ENCODE data around the gene SMC6.

SMC6 gene

GRCh38 chr2:17644997-17645720 lies 108.5 kb downstream of the SMC6 start:
- DNase-seq = no peak

DNA sequence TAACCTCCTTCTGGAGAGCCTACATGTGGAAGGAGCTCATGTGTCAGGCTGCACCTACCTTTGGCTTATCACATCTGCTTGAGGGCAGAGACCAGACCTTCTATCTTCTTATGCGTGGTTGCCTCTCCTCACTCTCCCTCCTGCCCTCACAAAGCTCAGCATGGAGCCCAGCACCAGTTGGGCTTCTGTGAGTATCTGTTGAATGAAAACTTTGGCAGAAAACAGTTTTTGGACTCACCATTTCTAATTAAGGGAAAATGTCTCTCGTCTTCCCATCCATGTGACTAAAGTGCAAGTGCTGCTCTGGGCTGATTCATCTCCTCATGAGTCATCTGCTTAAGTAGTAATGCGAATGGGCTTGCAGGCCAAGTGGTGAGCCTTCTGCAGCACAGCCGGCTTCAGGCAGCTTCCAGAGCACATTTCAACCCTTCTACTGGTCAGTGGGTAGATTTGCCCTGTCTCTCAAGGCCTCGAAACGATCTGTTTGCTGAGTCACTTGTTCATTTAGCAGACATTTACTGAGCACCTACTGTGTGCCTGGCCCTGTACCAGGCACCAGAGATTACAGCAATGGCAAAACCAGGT lies 110.5 kb downstream of the SMC6 start:
- DNase-seq = no peak

- no peak for DNase-seq
Observed at GRCh38 chr2:17640406-17640805, 113.2 kb downstream of the SMC6 start.

GRCh38 chr2:17638196-17638743 lies 115.3 kb downstream of the SMC6 start:
- no peak for DNase-seq

DNA sequence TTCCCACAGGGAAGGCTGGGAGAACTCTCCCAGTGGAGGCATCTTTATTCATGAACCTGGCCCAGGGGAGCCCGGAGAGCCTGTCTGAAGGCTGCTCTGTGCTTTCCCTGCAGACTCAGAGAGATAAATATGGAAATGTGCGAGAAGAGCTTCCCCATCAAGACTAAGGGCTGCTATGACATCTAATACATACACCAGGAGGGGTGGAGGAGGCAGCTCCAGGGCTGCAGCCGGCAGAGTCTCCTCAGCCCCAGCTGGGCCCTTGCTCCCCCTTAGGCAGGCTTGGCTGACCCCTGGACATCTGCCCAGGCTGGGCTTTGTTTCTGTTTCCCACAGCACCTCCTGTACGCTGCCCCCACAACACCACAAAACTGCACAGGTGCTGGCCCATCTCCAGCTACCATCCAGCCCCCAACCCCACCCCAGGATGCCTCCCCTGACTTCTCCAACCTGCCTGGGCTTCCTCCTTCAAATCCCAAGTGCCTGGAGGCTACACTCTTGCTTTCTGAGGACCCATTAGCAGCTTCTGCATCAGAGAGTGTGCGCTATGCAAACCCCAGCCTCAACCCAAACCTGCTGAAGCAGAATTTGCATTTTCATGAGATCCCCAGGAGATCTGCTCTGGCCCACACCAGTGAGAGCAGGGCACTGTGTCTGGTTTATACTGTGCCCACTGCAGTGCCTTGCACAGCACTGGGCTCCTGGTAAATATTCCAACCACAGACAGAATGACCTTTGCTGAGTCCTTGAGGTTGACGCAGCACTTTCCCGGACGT lies 116.3 kb downstream of the SMC6 start:
- no peak for DNase-seq

DNA sequence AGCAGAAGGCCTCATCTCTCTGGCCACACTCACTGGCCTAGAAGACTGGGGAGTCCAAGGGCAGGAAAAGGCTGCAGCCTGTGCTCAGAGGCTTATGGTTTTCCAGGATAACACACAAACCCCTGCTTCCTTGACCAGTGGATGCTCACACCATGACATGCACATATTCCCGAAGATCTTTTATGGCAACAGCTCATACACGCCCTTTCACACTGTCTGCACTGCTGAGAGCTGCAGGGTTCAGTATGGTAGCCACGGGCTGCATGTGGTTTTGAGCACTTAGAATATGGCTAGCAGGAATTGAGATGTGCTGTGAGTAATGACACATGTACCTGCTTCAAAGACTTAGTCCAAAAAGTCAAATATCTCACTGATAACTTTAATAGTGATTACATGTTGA lies 117.4 kb downstream of the SMC6 start:
- no peak for DNase-seq

GRCh38 chr2:17634997-17635396 lies 118.6 kb downstream of the SMC6 start:
- DNase-seq = no peak

- DNase-seq = no peak
Observed at GRCh38 chr2:17630089-17630488, 123.5 kb downstream of the SMC6 start.

DNA sequence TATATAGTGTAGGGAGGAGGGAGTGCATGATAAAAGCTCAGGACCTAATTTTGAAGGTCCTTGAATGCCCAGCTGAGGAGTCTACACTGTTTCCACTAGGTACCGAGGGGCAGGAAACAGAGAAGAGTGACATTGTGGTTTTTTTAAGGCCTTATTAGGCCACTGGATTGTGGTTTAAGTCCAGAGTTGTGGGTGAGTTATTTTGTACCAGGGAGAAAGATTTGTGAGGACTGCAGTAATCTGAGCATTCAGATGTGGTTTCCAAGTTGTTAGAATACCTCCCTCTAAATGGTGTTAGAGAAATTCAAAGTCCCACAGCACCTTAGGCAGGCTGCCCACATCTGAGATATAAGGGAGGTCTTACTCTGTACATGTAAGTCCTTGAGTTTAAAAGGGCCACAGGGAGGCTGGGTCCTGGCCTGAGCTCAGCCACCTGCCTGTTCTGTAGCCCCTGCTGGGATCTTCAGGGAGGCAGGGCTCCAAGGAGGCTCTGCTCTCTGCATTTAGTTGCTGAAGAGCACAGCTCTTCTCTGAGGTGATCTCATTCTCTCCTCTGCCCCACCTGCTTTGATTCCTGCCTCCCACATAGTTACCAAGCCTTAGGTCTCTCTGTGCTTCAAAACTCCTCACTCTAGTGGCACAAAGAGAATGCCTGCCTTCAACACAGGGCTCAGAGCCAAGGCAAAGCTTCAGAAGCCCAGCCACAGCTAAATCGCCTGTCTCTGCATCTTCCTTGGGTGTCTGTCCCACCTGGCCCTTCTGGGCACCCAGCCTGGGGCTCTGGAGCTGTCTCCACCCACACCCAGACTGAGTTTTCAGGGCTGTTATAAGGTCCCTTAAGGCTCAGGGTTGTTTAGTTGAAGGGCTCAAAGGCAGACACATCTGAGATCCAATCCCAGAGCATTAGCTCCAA lies 125.0 kb downstream of the SMC6 start:
- DNase-seq = no peak

DNA sequence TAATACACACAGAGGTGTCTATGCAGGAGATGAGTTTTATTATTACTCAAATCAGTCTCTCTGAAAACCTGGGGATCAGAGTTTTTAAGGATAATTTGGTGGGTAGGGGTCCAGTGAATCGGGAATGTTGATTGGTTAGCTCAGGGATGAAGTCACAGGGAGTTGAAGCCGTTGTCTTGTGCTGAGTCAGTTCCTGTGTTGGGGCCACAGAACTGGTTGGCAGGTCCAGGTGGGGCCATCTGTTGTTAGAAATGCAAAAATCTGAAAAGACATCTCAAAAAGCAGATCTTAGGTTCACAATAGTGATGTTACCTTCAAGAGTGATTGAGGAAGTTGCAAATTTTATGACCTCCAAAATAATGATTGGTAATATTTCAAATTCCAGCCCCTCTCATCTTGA lies 126.2 kb downstream of the SMC6 start:
- no peak for DNase-seq

- no peak for DNase-seq
Observed at GRCh38 chr2:17626986-17627385, 126.6 kb downstream of the SMC6 start.

DNA sequence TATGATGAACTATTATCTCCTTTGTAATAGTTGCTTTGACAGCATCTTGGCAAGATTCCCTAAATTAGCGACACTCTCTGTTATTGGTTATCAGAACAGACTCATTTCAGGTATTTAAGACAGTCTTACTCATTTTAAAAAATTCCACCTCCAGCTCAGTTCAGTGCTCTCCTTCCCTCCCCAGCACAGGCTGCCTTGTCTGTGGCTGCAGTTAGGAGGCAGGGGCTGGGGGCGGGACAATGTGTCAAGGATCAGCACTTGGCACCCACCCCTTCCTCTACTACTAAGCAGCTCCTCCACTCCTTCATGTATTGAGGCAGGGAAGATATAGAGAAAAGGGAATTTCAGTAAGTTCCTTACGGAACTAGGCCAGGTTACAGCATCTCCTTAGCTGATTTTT lies 128.2 kb downstream of the SMC6 start:
- no peak for DNase-seq

GRCh38 chr2:17621781-17622180 lies 131.8 kb downstream of the SMC6 start:
- DNase-seq = no peak

GRCh38 chr2:17620841-17621240 lies 132.8 kb downstream of the SMC6 start:
- DNase-seq = no peak

DNA sequence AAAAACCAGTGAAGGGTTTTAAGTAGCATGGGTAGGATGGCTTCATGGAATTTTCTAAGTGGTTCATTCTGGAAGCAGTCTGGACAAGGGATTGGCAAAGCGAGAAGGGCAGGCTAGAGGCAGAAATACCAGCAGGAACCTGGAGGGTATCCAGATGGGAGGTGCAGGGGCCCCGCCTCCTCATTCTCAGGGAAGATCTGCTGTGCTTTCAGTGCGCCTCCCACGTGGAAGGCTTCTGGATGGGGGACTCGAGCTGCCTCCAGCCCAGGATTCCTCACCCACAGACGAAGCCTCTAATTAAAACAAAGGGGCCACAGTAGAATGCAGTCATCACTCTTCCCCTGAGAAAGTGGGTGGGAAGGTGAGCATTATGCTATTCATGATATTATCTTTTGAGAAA lies 133.3 kb downstream of the SMC6 start:
- no peak for DNase-seq

DNA sequence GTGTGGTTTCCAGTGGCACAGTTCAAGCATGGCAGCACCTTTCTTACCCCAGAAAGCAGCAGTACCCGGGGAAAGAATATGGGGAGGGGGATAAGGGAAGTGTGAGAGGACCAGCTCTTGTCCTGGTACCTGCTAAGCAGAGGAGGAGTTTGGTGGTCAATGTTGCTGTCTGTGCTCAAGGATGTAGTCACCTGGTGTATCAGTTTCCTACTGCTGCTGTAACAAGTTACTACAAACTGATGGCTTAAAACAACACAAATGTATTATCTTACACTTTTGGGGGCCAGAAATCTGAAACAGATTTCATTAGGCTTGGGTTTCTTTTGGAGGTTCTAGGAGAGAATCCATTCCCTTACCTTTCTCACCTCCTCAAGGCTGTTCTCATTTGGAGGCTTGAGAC lies 135.7 kb downstream of the SMC6 start:
- DNase-seq = no peak

GRCh38 chr2:17617516-17617915 lies 136.1 kb downstream of the SMC6 start:
- no peak for DNase-seq

DNA sequence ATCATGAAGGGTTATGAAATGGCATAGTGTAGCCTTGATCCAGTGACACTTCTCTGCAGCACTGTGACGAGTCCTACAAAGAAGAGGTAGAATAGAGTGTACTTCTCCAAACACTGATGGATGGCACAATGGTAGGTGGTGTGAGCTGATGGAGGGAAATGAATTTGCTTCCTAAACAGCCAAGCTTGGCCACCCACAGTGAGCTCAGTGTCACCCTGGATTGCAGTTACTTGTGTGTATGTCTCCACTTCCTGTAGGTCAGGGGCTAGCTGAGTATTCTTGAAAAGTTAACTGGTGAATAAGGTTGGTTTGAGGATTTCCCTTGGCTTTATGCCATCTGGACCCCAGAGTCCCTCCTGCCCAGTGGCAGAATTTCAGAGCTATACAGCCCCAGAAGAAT lies 137.2 kb downstream of the SMC6 start:
- DNase-seq = no peak

- DNase-seq = no peak
Observed at GRCh38 chr2:17615728-17616351, 137.8 kb downstream of the SMC6 start.

DNA sequence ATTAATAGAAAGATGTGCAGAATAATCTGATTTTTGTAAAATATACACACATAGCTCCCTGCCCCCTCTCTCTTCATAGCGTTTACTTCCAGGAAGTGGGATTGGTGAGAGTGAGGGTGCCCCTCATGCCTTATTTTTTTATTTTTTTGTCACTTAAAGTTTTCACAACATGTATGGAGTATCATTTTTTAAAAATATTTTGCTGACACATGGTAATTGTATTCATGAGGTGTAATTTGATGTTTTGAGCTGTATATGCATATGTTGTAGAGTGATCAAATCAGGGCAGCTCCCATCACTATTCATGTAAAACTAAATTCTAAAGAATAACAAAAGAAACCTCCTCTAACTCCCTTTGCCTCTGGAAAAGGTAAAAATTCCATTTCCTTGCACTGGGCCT lies 138.5 kb downstream of the SMC6 start:
- no peak for DNase-seq

- DNase-seq = no peak
Observed at GRCh38 chr2:17614174-17614930, 139.3 kb downstream of the SMC6 start.
